ENCODE results near the gene GRIFIN.

Gene GRIFIN

GRCh38 chr7:2488272-2488645, 12.1 kb upstream of the GRIFIN start:
- H3K27ac ChIP-seq = no peak overlapping the region; the same call in 1 of the 2 replicates
- no peak for DNase-seq
- H3K36me3 ChIP-seq = no peaks in the 10 kb centered on the region
- no peaks in the 10 kb centered on the region for H3K9me3 ChIP-seq (ENCODE audit: severe bottlenecking)
- no peak overlapping the region for H3K4me3 ChIP-seq (ENCODE audit: low read depth, low read length)
- no peak for TF ChIP-seq CTCF (IDR thresholded peaks at IDR 0.05; ENCODE audit: low read depth, low read length)
- H3K27me3 ChIP-seq (ENCODE audit: insufficient read depth, low read depth, severe bottlenecking) = no peaks in the 10 kb centered on the region

GRCh38 chr7:2487586-2488271, 11.5 kb upstream of the GRIFIN start:
- DNase-seq = no peak
- Histone ChIP-seq H3K36me3 (no peaks in the 10 kb centered on the region), H3K27me3 (ENCODE audit: insufficient read depth, low read depth, severe bottlenecking) (no peaks in the 10 kb centered on the region), H3K4me3 (ENCODE audit: low read depth, low read length) (no peak overlapping the region), H3K27ac (no peak overlapping the region), H3K9me3 (ENCODE audit: severe bottlenecking) (no peaks in the 10 kb centered on the region)
- no peak for TF ChIP-seq CTCF (IDR thresholded peaks at IDR 0.05; ENCODE audit: low read depth, low read length)

GRCh38 chr7:2484868-2485267, 8.7 kb upstream of the GRIFIN start:
- TF ChIP-seq CTCF (IDR thresholded peaks at IDR 0.05; ENCODE audit: low read depth, low read length) = no peak
- no peak for DNase-seq
- H3K27me3 ChIP-seq (ENCODE audit: insufficient read depth, low read depth, severe bottlenecking) = no peaks in the 10 kb centered on the region
- H3K4me3 ChIP-seq (ENCODE audit: low read depth, low read length) = no peak overlapping the region
- no peak overlapping the region for H3K27ac ChIP-seq
- no peaks in the 10 kb centered on the region for H3K9me3 ChIP-seq (ENCODE audit: severe bottlenecking)
- no peaks in the 10 kb centered on the region for H3K36me3 ChIP-seq

GRCh38 chr7:2483494-2483893, 7.3 kb upstream of the GRIFIN start:
- no peak for TF ChIP-seq CTCF (IDR thresholded peaks at IDR 0.05; ENCODE audit: low read depth, low read length)
- H3K4me3 ChIP-seq (ENCODE audit: low read depth, low read length) = no peak overlapping the region
- H3K9me3 ChIP-seq (ENCODE audit: severe bottlenecking) = no peaks in the 10 kb centered on the region
- DNase-seq = no peak
- H3K27ac ChIP-seq = no peak overlapping the region
- no peaks in the 10 kb centered on the region for H3K36me3 ChIP-seq
- no peaks in the 10 kb centered on the region for H3K27me3 ChIP-seq (ENCODE audit: insufficient read depth, low read depth, severe bottlenecking)

GRCh38 chr7:2482725-2483451, 6.7 kb upstream of the GRIFIN start:
- DNase-seq = no peak
- 0 out of 2 replicates have a peak, but pooled peaks have one; percentile 22 for TF ChIP-seq CTCF (IDR thresholded peaks at IDR 0.05; ENCODE audit: low read depth, low read length)
- no peaks in the 10 kb centered on the region for H3K27me3 ChIP-seq (ENCODE audit: insufficient read depth, low read depth, severe bottlenecking)

More at GRCh38 chr7:2482725-2483451, 6.7 kb upstream of the GRIFIN start:
- no peak overlapping the region for H3K27ac ChIP-seq
- no peak overlapping the region for H3K4me3 ChIP-seq (ENCODE audit: low read depth, low read length)
- H3K9me3 ChIP-seq (ENCODE audit: severe bottlenecking) = no peaks in the 10 kb centered on the region
- no peaks in the 10 kb centered on the region for H3K36me3 ChIP-seq
